Smooth muscle cell (in vitro differentiated cells): Measurements from ENCODE around the gene CES5A. TPM values are rescaled to one million over a fixed set of nuclear protein-coding genes. Genes with fewer than 3 reads are reported as not detected.

Experiments used
- DNase-seq: peaks from one replicate; lab custom pipeline; 2025; ENCODE audit not compliant: unreplicated experiment; lab: John Stamatoyannopoulos, UW
- H2AFZ ChIP-seq: fragments of 200-600 bp; sonication (generic); 2 replicates; pipeline ENCODE4 v1.6.0; 2016; ENCODE audit warnings: antibody characterized with exemption, low read depth, mild to moderate bottlenecking
- H3F3A ChIP-seq: fragments of 200-600 bp; sonication (generic); 2 replicates; pipeline ENCODE4 v1.6.0; 2017; ENCODE audit warnings: antibody characterized with exemption, low read depth
- H3K27ac ChIP-seq: fragments of 200-600 bp; sonication (generic); 2 replicates; pipeline ENCODE4 v1.5.1; 2016; ENCODE audit warnings: low read depth, mild to moderate bottlenecking
- H3K27me3 ChIP-seq: fragments of 200-600 bp; sonication (generic); 2 replicates; pipeline ENCODE4 v1.6.1; 2016; ENCODE audit warnings: low read depth, mild to moderate bottlenecking
- H3K36me3 ChIP-seq: fragments of 200-600 bp; sonication (generic); 2 replicates; pipeline ENCODE4 v1.5.1; 2016; ENCODE audit warnings: low read depth
- H3K4me1 ChIP-seq: fragments of 200-600 bp; sonication (generic); 2 replicates; pipeline ENCODE4 v1.5.1; 2016; ENCODE audit warnings: low read depth
- H3K4me2 ChIP-seq: fragments of 200-600 bp; sonication (generic); 2 replicates; pipeline ENCODE4 v1.6.0; 2016; ENCODE audit warnings: mild to moderate bottlenecking
- H3K4me3 ChIP-seq: fragments of 200-600 bp; sonication (generic); 2 replicates; pipeline ENCODE4 v1.5.1; 2016; ENCODE audit warnings: mild to moderate bottlenecking
- H3K79me2 ChIP-seq: fragments of 200-600 bp; sonication (generic); 2 replicates; pipeline ENCODE4 v1.6.0; 2016; ENCODE audit warnings: low read depth, mild to moderate bottlenecking
- H3K9ac ChIP-seq: fragments of 200-600 bp; sonication (generic); 2 replicates; pipeline ENCODE4 v1.6.0; 2016; ENCODE audit warnings: low read depth
- H3K9me3 ChIP-seq: fragments of 200-600 bp; sonication (generic); replicated peaks from 2 replicates; pipeline ENCODE4 v1.5.1; 2016; ENCODE audit warnings: low read depth
- H4K20me1 ChIP-seq: fragments of 200-600 bp; sonication (generic); 2 replicates; pipeline ENCODE4 v1.6.0; 2016; ENCODE audit warnings: low read depth
- CTCF ChIP-seq: fragments of 200-600 bp; sonication (generic); IDR thresholded peaks from 2 replicates; pipeline ENCODE4 v1.5.1; 2017; ENCODE audit warnings: borderline replicate concordance, mild to moderate bottlenecking, antibody characterized with exemption; ENCODE audit not compliant: insufficient read depth, poor library complexity, severe bottlenecking
- WGBS: methylation state at CpG from one replicate; pipeline ENCODE4 v1.1.7; 2016; ENCODE audit warnings: low lambda C conversion rate; 5-methylcytosine and 5-hydroxymethylcytosine counted together
- polyA plus RNA-seq: library from polyadenylated mRNA; unstranded; fragments of >200 nt; fragmentation: Nextera tagmentation; extraction: Ambion mirVana; gene quantifications from 2 replicates; pipeline ENCODE4 v1.2.1, GENCODE V29; 2016
- total RNA-seq: library from RNA; depleted of rRNA; stranded (reverse); fragments of >200 nt; gene quantifications from 2 replicates; pipeline ENCODE4 v1.2.3, GENCODE V29; 2014

The CES5A gene
- total and polyA plus RNA-seq, 2 experiments from 2014 or later, result not detected

- Histone ChIP-seq H3K27me3 (peaks cover 6% of the 10 kb centered on the region), H3K36me3 (no peaks in the 10 kb centered on the region), H3F3A (no peaks in the 10 kb centered on the region), H3K4me3 (no peak overlapping the region), H3K79me2 (no peaks in the 10 kb centered on the region), H3K27ac (no peak overlapping the region), H4K20me1 (no peaks in the 10 kb centered on the region), H3K9me3 (no peaks in the 10 kb centered on the region), H3K4me1 (no peaks in the 10 kb centered on the region), H3K4me2 (no peak overlapping the region), H2AFZ (no peak overlapping the region), H3K9ac (no peak overlapping the region)
- no peak for DNase-seq
- TF ChIP-seq CTCF, result no peak
- 48% methylated on average over 2 of the region's 2 CpGs for WGBS
These were observed 62.2 kb downstream of the CES5A start for GRCh38 chr16:55812951-55813350.

- Histone ChIP-seq H4K20me1 (no peaks in the 10 kb centered on the region), H3K27me3 (peaks cover 6% of the 10 kb centered on the region), H3F3A (no peaks in the 10 kb centered on the region), H3K4me3 (no peak overlapping the region), H3K9me3 (no peaks in the 10 kb centered on the region), H3K9ac (no peak overlapping the region), H3K4me2 (no peak overlapping the region), H3K79me2 (no peaks in the 10 kb centered on the region), H3K36me3 (no peaks in the 10 kb centered on the region), H2AFZ (no peak overlapping the region), H3K4me1 (no peaks in the 10 kb centered on the region), H3K27ac (no peak overlapping the region)
- DNase-seq, result no peak
- TF ChIP-seq CTCF, result no peak
- 79% methylated on average over 4 of the region's 4 CpGs for WGBS
These were observed 63.4 kb downstream of the CES5A start for GRCh38 chr16:55811811-55812210.

- Histone ChIP-seq H3K27me3 (peaks cover 6% of the 10 kb centered on the region), H3F3A (no peaks in the 10 kb centered on the region), H2AFZ (no peak overlapping the region), H3K4me1 (no peaks in the 10 kb centered on the region), H3K79me2 (no peaks in the 10 kb centered on the region), H3K9me3 (no peaks in the 10 kb centered on the region), H3K27ac (no peak overlapping the region), H3K9ac (no peak overlapping the region), H3K4me3 (no peak overlapping the region), H3K36me3 (no peaks in the 10 kb centered on the region), H4K20me1 (no peaks in the 10 kb centered on the region), H3K4me2 (no peak overlapping the region)
- no peak for TF ChIP-seq CTCF
- no peak for DNase-seq
- 61% methylated on average over 8 of the region's 8 CpGs for WGBS
These were observed 64.7 kb downstream of the CES5A start for GRCh38 chr16:55810451-55810961.

- DNase-seq, result no peak
- Histone ChIP-seq H3F3A (no peaks in the 10 kb centered on the region), H4K20me1 (no peaks in the 10 kb centered on the region), H3K27me3 (peaks cover 6% of the 10 kb centered on the region), H3K27ac (no peak overlapping the region), H3K79me2 (no peaks in the 10 kb centered on the region), H3K4me2 (no peak overlapping the region), H3K4me1 (no peaks in the 10 kb centered on the region), H2AFZ (no peak overlapping the region), H3K4me3 (no peak overlapping the region), H3K36me3 (no peaks in the 10 kb centered on the region), H3K9me3 (no peaks in the 10 kb centered on the region), H3K9ac (no peak overlapping the region)
- 89% methylated on average over 4 of the region's 4 CpGs for WGBS
- no peak for TF ChIP-seq CTCF
These were observed 65.3 kb downstream of the CES5A start for GRCh38 chr16:55809851-55810250.
